RWPE1 (cell line): ENCODE measurements around the gene CASQ1.

Experiments
- CTCF ChIA-PET: fragments of 350-600 bp; sonication (Branson Sonifier 250); formaldehyde crosslinking; extraction: SDS; loops from one replicate; lab custom pipeline; 2021; lab: Yijun Ruan, JAX
- POLR2A ChIA-PET: fragments of 400-600 bp; formaldehyde crosslinking; extraction: SDS; loops from one replicate; lab custom pipeline; 2020; ENCODE audit warnings: antibody characterized with exemption; ENCODE audit not compliant: low non-redundant PET; lab: Yijun Ruan, JAX
- DNase-seq: peaks from one replicate; pipeline ENCODE4 v3.0.0; 2012; ENCODE audit warnings: low spot score
- H3K27ac ChIP-seq: fragments of 450-650 bp; 2 replicates; pipeline ENCODE4 v1.5.1; 2017
- TF ChIP-seq, protein P1 (sequence below): fragments of 450-650 bp; conservative IDR thresholded peaks from 2 replicates; pipeline ENCODE4 v1.5.1; 2017; ENCODE audit warnings: low read depth, mild to moderate bottlenecking

CASQ1 gene

DNA sequence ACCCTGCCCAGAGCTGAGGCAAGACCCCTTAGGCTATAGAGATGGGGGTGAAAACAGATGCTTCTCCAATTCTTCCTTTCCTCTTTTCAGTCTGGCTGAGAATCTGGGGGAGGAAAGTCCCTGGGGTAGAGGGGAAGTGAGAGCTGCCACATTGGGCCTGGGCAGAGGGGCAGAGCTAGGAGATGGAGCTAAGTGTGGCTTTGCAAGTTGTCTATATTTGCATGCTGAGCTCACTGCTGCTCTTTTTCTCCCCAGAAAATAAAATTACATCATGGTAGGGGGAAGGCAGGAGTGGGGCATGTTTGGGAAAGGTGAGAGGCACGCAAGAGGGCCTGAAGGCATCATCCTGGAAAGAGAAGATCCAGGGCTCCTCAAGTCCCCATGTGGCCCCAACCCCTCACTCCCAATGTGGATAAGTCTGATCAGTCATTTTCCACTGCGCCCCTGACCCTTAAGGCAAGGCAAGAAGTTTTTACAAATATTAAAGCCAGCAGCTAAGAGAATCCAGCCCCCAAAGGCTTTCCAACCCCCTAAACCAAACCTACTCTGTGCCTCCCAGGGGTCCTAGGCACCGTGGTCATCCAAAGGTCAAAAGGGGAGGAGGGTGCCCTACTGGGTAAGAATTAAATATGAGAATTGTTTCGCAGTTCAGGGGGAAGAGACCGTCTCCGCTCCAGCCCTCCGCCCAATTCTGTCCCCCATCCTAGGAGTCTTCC is 14.3 kb downstream of the CASQ1 start:
- H3K27ac ChIP-seq = peak overlapping the region; percentile 81
- TF ChIP-seq, protein P1, sequence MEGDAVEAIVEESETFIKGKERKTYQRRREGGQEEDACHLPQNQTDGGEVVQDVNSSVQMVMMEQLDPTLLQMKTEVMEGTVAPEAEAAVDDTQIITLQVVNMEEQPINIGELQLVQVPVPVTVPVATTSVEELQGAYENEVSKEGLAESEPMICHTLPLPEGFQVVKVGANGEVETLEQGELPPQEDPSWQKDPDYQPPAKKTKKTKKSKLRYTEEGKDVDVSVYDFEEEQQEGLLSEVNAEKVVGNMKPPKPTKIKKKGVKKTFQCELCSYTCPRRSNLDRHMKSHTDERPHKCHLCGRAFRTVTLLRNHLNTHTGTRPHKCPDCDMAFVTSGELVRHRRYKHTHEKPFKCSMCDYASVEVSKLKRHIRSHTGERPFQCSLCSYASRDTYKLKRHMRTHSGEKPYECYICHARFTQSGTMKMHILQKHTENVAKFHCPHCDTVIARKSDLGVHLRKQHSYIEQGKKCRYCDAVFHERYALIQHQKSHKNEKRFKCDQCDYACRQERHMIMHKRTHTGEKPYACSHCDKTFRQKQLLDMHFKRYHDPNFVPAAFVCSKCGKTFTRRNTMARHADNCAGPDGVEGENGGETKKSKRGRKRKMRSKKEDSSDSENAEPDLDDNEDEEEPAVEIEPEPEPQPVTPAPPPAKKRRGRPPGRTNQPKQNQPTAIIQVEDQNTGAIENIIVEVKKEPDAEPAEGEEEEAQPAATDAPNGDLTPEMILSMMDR = no peak
- ChIA-PET POLR2A (no interaction called here), CTCF (interaction anchor here (0.7 kb wide), 2 partner anchors 11 to 106 kb away, joined by 3 to 5 read pairs; no protein-coding TSS in a partner anchor)
- no peak for DNase-seq

- peak within 1 kb of the TSS; percentile 81 for H3K27ac ChIP-seq
- POLR2A ChIA-PET = no interaction called here
- DNase-seq = peak; percentile 90
- TF ChIP-seq, protein P1 = no peak
- CTCF ChIA-PET = interaction anchor here (0.7 to 1.0 kb wide), 2 partner anchors 16 to 107 kb away, joined by 5 read pairs; no protein-coding TSS in a partner anchor
These were observed 15.1 kb downstream of the CASQ1 start, which contains the start of gene PEA15 for GRCh38 chr1:160205242-160206035. Gene PEA15 (plus strand): TSS chr1:160205384. CDS start chr1:160211545, 6,161 bp downstream.

- POLR2A ChIA-PET = no interaction called here
- H3K27ac ChIP-seq = peak overlapping the region; percentile 81
- DNase-seq = peak; percentile 57
- CTCF ChIA-PET = interaction anchor here (1.0 kb wide), 1 partner anchor 17 kb away, joined by 5 read pairs; no protein-coding TSS in a partner anchor
- TF ChIP-seq, protein P1 = no peak
These were observed 15.6 kb downstream of the CASQ1 start for GRCh38 chr1:160206036-160206389.

- TF ChIP-seq, protein P1 = no peak
- peak; percentile 80 for DNase-seq
- H3K27ac ChIP-seq = peak overlapping the region; percentile 81
- ChIA-PET POLR2A (no interaction called here), CTCF (interaction anchor here (0.7 to 1.0 kb wide), 2 partner anchors 17 to 126 kb away, joined by 5 read pairs; no protein-coding TSS in a partner anchor)
These were observed 16.2 kb downstream of the CASQ1 start for GRCh38 chr1:160206421-160207117.

GRCh38 chr1:160207118-160207650 is 16.8 kb downstream of the CASQ1 start:
- ChIA-PET CTCF (interaction anchor here (0.7 kb wide), 1 partner anchor 127 kb away, joined by 5 read pairs; no protein-coding TSS in a partner anchor), POLR2A (no interaction called here)
- TF ChIP-seq, protein P1 = no peak
- no peak for DNase-seq
- peak overlapping the region; percentile 81 for H3K27ac ChIP-seq
